ENCODE measurements around the gene FCHO1.
"Not testable (repeated sequence)": the region's sequence is repeated elsewhere in the genome, so short reads cannot be mapped to it uniquely, and the experiment has no call there.

The FCHO1 gene

DNA sequence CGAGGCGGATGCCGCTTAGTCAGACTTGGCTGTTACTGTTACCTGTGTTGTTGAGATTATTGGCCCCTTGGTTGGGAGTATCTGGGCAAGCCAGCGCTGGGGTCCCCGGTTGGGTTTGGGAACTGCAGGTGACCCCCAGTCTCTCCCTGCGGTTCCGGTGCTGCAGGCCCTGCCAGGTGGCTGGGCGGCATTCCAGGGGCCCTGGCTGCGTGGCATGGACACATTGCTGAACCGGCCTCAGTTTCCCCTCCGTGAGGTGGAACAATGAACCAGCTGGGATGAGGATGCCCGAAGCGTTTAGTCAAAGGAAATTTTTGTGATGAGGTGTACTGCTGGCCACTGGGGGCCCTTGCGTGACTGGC is 44.2 kb downstream of the FCHO1 start:
- no peak for DNase-seq

DNA sequence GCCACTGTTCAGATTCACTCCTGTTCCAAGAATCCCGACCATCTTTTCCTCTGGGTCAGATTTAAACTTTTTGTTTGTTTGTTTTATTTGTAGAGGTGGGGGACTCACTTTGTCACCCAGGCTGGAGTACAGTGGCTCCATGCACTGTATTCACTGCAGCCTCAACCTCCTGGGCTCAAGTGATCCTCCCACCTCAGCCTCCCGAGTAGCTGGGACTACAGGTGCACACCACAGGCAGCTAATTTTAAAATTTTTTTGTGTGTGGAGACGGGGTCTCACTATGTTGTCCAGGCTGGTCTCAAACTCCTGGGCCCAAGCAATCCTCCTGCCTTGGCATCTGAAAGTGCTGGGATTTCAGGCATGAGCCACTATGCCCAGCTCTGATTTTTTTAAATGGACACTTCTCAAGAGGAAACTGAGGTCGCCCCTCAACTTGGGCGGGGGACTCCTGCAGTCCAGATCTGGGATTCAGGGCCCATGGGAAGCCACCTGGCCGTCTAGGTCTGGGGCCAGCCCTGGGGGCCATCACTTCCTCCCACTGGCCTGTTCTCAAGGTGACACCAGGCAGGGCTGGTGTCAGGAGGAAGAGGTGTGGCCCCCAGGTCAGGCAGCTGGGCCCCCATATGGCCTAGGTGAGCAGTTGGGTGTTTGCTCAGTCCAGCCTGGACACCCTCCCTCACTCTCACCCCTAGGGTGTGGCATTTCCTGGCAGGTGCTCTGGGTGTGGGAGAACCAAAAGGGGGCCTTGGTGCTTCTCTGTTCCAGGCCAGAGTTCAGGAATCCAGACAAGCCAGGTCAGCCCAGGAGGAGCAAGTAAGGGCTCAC is 44.9 kb downstream of the FCHO1 start:
- no peak for DNase-seq

DNA sequence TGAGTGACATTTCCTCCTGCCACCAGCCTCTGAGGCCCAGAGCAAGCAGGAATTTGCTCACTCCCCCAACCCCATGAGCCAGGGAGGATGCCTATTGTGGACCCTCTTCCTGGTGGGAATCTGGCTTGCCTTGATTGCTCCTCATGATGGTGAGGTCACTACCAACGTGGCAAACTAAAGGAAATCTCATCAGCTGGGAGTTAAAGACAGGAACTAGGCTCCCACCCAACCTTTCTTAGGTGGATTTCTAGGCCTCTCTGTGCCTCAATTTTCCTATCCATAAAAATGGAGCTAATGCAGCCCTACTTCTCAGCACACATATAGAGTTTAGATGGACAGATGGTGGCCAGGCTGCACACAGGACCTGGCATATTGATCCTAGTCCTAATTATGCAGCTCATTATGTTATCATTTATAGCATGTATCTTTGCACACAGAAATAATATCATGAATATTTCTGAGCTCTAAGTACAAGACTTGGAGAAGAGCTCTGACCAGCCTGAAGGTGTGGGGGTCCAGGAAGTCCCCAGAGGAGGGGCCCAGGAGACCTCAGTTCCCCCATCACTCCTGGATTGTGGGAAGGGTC is 45.7 kb downstream of the FCHO1 start:
- no peak for DNase-seq

DNA sequence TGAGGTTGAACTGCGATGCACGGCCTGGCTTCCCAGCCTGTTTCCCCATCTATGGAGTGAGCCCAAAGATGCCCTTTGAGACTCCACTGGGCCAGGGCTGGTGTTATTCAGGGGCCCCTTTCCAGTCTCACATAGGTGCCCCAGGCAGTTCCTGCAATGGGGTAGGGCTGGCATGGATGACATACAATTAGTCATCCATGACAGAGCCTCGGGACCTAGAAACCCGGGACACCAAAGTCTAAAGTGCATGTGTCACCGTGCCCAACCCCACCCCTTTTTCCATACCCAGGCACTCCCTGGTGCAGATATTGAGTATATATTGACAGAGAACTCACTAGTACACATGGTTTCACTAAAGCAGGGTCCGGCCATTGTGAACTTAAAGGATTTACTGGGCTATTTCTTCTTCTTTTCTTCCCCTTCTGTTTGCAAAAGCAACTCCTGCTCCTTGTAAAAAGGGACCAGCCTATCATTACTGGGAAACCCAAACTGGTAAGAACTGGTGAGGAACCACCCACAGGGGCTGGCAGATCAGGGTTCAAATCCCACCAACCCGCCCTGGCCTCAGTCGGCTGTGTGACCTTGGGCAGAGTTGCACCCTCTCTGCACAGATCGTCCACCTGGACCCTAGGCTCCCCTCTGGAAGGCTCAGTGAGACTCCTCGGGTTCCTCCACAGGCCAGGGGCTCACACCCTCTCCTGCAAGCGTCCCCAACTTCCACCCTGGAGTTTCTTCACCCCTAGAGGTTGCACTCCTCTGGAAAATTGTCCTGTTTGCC is 46.3 kb downstream of the FCHO1 start:
- DNase-seq, result no peak

DNA sequence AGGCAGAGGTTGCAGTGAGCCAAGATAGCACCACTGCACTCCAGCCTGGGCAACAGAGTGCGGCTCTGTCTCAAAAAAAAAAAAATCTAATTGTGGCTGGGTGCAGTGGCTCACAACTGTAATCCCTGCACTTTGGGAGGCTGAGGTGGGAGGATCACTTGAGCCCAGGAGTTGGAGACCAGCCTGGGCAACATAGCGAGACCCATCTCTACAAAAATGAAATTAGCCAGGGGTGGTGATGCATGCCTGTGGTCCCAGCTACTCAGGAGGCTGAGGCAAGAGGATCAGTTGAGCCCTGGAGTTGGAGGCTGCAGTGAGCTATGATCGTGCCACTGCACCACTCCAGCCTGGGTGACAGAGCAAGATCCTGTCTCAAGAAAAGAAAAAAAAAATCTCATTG is 47.3 kb downstream of the FCHO1 start:
- DNase-seq, result not testable (repeated sequence)

DNA sequence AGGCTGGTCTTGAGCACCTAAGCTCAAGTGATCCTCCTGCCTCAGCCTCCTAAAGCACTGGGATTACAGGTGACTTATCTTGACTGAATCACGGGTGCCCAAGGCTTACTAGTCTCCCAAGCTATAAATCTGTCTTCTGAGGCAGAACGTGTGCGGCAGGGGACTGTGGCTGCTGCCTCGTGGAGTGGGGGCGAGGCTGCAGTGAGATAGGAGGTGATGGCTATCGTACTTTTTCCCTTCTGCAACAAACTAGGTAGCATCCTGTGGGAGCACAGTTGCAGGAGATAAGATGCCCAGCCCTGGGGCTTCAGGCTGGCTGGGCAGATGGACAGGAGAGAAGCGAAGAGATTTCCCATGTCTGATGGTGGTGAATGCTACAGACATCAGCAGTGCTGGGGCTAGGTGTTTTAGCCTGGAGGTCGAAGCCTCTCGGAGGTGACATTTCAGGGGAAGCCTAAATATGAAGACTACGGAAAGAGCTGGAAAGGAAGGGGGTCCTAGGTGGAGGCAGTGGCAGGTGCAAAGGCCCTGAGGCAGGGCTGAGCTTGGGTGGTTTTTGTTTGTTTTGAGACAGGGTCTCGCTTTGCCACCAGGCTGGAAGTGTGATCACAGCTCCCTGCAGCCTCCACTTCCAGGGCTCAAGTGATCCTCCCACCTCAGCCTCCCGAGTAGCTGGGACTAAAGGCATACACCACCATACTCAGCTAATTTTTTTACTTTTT is 51.0 kb downstream of the FCHO1 start:
- no peak for DNase-seq

DNA sequence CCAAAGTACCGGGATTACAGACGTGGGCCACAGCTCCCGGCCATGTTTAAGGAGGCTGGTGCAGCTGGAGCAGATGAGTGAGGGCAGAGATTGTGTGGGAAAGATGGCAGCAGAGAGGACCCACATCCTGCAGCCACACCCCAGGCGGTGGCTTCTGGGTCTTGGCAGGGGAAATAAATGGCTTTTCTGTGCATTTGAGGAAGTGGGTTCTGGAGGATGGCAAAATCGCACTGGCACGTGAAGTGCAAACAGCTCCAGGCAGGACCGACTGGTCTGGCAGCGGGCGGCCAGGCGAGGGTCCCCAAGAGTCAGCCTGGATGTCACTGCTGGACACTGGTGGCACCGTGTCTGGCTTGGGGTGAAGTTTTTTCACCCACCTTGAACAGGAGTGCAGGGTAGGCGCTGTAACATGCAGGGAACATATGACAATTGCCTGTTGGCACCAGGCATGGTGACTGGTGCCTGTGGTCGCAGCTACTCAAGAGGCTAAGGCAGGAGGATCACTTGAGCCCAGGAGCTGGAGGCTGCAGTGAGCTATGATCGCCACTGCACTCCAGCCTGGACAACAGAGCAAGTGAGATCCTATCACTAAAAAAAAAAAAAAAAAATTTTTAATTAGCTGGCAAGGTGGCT is 52.1 kb downstream of the FCHO1 start:
- peak; percentile 39 to 46 for DNase-seq

DNA sequence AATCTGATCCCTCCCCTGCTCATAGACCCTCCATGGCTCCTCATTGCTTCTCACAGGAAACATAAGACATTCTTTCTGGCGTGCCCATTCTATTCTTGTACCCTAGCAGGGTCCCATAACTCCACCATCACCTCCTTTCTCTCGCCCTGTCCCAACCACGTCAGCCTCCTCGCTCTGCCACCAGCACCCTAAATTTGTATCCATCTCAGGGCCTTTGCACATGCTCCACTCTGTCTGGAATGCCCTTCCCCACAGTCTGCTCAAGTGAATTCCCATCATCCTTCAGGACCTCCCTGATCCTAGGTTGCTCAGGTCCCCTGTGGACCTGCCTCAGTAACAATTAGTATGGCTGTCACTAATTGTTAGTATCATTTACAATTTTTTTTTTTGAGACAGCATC is 54.1 kb downstream of the FCHO1 start:
- no peak for DNase-seq

DNA sequence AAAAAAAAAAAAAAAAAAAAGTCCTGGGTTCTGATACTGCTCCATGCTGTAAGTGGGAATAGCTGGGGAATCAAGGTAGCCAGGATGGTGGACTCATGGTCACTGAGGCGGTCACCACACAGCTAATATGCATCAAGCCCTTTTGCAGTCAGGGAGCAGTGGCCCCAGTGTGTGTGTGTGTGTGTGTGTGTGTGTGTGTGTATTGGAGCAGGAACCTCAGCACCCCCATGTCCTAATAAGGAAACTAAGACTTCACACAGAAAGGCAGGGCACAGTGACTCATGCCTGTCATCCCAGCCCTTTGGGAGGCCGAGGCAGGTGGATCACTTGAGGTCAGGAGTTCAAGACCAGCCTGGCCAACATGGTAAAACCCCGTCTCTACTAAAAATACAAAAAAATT is 55.7 kb downstream of the FCHO1 start:
- DNase-seq, result no peak

DNA sequence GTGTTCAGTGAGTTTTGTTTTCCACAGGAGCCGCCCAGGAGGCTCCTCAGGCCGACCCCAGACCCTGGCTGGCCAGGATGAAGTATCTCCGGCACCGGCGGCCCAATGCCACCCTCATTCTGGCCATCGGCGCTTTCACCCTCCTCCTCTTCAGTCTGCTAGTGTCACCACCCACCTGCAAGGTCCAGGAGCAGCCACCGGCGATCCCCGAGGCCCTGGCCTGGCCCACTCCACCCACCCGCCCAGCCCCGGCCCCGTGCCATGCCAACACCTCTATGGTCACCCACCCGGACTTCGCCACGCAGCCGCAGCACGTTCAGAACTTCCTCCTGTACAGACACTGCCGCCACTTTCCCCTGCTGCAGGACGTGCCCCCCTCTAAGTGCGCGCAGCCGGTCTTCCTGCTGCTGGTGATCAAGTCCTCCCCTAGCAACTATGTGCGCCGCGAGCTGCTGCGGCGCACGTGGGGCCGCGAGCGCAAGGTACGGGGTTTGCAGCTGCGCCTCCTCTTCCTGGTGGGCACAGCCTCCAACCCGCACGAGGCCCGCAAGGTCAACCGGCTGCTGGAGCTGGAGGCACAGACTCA is 56.5 kb downstream of the FCHO1 start:
- peak; percentile 12 for DNase-seq

DNA sequence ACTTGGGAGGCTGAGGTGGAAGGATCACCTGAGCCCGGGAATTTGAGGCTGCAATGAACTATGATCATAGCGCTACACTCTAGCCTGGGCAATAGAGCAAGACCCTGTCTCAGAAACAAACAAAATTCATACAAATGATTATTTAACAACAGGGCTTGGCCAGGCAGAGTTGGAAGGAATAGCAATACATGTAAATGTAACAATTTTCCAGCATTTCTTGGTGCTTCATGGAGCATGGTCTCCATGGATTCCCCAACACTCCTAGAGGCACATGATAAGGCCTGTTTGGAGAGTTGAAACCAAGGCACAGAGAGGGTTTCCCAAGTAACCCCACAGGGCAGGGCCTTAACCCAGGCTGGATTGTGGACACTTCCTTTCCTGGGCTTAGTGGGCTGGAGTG is 59.8 kb downstream of the FCHO1 start:
- no peak for DNase-seq

DNA sequence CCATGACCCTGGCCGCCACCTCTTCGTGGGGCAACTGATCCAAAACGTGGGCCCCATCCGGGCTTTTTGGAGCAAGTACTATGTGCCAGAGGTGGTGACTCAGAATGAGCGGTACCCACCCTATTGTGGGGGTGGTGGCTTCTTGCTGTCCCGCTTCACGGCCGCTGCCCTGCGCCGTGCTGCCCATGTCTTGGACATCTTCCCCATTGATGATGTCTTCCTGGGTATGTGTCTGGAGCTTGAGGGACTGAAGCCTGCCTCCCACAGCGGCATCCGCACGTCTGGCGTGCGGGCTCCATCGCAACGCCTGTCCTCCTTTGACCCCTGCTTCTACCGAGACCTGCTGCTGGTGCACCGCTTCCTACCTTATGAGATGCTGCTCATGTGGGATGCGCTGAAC is 60.4 kb downstream of the FCHO1 start:
- no peak for DNase-seq

DNA sequence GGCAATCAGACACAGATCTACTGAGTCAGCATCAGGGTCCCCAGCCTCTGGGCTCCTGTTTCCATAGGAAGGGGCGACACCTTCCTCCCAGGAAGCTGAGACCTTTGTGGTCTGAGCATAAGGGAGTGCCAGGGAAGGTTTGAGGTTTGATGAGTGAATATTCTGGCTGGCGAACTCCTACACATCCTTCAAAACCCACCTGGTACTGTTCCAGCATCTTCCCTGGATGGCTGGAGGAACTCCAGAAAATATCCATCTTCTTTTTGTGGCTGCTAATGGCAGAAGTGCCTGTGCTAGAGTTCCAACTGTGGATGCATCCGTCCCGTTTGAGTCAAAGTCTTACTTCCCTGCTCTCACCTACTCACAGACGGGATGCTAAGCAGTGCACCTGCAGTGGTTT is 60.8 kb downstream of the FCHO1 start:
- no peak for DNase-seq

DNA sequence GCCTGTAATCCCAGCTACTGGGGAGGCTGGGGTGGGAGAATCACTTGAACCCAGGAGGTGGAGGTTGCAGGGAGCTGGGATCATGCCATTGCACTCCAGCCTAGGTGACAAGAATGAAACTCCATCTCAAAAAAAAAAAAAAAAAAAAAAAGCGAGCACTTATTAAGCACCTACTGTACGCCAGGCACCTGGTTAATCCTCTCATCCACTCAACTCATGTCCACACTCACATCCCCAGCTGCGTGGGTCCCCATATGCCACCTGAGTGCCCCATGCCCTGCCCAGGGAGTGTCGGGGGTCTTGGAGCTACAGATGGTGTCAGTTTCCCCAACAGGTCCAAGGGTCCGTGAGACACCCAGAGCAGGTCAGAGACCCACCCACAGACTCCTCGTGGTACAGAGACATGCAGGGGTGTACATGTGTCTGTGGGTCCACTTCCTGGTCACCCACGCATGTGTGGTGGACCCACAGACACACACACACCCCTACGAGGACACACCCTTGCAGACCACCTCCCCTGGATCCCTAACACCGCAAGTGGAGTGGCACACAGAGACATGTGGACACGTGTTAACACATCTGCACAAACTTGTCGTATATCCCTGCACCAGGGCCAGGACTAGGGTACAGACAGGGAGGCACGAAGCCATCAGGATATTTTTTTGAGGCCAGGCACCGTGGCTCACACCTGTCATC is 66.5 kb downstream of the FCHO1 start:
- DNase-seq, result no peak

DNA sequence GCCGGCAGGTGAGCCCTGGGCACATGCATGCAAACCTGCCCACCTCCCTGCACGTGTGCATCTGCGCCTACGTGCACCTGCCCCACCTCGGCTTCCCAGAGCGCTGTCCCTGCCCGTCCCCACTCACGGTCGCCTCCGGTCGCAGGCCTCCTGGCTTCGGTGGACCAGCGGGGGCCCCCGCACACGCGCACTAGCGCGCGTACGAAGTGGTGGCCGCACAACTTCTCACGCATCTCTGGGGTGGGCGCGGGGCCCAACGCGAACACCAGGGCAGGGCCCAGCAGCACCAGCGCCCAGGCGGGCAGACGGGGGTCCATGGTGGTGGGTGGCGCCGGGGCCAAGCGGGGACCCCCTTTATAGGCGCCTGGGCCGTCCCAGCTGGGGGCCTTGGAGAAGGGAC is 69.9 kb downstream of the FCHO1 start, which contains the start of gene INSL3:
TSS of gene INSL3 (minus strand) at position 330 of the 400 bp plus-strand sequence. CDS start at position 317, 13 bp downstream.
- no peak for DNase-seq

DNA sequence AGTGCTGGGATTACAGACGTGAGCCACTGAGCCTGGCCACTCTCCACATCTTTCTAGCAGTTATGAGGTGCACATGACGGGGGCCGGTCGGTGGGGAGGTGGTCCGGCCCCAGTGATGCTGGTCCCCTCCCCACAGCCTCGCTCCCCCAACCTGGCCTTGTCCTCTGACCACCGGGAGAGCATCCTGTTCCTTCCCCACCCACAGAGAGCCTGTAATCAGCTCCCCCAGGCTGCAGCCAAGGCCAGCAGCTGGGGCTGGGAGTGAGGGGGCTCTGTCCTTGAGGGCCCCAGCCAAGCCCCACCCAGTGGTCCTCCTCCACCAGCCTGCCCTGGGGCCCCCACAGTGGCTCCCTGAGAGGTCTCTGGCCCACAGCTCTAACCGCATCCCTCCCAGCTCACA is 73.1 kb downstream of the FCHO1 start:
- no peak for DNase-seq

DNA sequence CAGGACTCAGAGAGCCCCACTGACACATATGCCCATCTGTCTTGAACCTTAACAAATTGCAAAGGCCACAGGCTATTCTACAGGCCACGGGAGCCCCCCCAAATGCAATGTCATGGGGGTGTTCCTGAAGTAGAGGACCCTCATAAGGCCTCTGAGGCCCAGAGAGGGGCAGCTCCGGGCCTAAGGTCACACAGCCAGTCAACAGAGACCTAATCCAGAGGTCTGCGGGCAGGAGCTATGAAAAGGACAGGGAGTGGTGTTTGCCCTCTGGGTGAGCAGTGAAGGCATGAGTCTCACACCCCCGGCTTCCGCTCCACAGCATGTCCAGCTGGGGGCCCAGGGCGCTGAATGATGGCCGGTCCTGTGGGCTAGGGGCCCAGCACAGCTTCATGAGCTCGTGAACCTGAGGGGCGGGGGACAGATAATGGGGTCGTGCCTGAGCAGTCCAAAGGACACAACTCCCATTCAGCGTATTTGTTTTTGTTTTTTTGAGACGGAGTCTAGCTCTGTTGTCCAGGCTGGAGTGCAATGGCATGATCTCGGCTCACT is 75.3 kb downstream of the FCHO1 start:
- no peak for DNase-seq

DNA sequence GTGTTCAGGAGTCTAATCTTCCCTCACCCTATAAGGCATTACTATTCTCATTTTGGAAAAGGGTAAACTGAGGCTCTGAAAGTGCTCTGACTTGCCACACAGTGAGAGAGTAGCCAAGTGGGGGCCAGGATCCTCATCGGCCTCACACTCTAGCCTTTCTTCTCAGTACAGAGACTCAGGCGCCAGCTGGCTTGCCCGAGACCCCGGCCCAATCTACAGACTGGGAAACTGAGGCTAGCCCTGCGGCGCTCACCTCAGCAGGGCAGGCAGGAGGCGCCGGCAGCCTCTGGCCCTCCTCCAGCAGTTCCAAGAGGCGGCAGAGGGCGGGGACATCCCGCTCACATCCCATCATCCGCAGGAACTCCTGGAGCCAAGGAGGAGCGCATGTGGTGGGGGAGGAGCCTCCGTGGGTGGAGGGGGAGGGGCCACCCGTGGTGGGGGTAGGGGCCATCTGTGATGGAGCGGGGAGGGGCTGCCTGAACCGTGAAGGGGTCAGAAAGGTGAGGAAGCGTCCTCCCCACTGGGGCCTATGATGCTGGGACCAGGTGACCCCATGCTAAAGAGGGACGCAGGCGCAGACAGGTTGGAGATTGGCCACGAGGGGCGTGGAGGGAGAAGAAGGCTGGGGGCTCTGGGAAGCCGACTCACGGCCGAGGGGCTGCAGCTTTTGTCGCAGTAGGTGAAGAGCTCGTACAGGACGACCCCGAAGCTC is 78.7 kb downstream of the FCHO1 start:
- no peak for DNase-seq

DNA sequence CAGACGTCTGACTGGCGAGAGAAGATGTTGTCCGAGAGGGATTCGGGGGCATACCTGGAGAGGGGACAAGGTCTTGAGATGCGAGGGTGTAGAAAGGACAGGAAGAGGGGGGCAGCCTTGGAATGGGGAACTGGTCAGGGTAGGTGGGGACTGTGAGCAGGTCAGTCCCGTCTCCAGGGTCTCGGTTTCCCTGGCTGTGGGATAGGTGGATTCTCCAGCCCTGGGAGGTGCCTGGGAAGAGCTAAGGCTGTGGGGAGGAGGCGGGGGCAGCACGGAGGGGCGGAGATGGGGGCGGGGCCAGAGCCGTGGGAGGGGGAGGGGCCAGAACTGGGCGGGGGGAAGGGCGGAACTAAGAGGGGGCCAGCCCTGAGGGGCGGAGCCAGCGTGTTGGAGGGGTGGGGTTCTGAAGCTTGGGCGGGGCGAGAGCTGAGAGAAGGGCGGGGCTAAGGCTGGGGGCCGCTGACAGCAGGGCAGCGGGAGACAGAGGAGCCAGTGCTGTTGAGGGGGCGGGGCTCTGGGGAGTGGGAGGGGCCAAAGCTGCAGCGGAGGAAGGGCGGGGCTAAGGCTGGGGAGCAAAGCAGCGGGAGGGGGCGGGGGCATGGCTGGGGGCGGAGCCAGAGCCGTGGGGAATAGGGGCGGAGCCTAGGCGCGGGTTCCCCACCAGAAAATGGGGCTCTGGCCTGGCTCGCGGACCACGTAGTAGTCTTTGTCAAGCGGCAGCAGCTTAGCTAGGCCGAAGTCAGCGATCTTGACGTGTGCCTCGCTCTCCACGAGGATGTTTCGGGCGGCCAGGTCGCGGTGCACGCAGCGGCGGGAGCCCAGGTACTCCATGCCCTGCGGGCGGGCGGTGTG is 79.5 kb downstream of the FCHO1 start:
- peak; percentile 50 to 51 for DNase-seq

DNA sequence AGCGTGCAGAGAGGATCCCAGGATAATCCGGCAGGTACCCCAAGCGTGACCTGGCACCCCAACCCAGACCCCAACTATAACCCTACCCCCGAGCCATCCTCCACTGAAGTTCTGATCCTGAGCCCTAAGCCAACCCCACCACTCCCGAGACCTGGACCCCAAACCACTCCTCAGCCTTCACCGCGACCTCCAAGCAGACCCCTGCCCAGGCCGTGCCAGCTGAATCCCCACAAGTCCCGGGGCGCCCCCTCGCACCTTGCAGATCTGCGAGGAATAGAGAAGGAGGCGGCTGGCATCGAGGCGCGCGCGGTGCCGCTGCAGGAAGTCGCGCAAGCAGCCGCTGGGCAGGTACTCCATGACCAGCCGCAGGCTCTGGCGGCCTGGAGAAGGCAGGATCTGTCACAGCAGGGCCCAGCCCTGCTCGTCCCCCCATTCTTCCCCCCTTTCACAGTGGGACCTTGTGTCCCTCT is 80.2 kb downstream of the FCHO1 start:
- DNase-seq, result no peak
